ENCODE measurements around the gene DENND2D. TPM values are rescaled to one million over a fixed set of nuclear protein-coding genes. Genes with fewer than 3 reads are reported as not detected.

Gene DENND2D
- polyA plus RNA-seq (ENCODE audit: insufficient read length in 12 of 12), result 10 to 100 TPM in 2 of 12 donors, 1 to 10 TPM in 5, under 1 TPM in 4, not detected in 1; 0.67 to 15.1 (median 1.5) TPM
- long read RNA-seq, donor 1, transcript DENND2D-202 (12 exons, 1,894 nt), result major isoform, 10 of 14 reads
- long read RNA-seq, donor 1, partial matches to known transcripts, result 0 of 14 reads
- long read RNA-seq, donor 1, other reads (novel, unspliced or antisense), result 0 of 14 reads
- long read RNA-seq, donor 2, result 0 reads
- long read RNA-seq, donor 3, result 0 reads
- long read RNA-seq, donor 4, result 0 reads
- long read RNA-seq, donor 5, result 0 reads
- long read RNA-seq, donor 6, result 0 reads
- long read RNA-seq, donor 7, result 0 reads
- long read RNA-seq, donor 8, result 0 reads
- long read RNA-seq, donor 9, result 0 reads
- long read RNA-seq, donor 10, partial matches to known transcripts, result 0 of 1 reads
- long read RNA-seq, donor 10, other reads (novel, unspliced or antisense), result 0 of 1 reads
- long read RNA-seq, donor 11, partial matches to known transcripts, result 0 of 1 reads
- long read RNA-seq, donor 11, other reads (novel, unspliced or antisense), result 0 of 1 reads

GRCh38 chr1:111199881-111200801 is at the start of gene DENND2D:
Gene DENND2D (minus strand): TSS chr1:111200646. CDS start chr1:111200459, 187 bp downstream.
- no peak for DNase-seq

- DNase-seq, result no peak
These were observed 49.5 kb upstream of the DENND2D start for GRCh38 chr1:111249960-111250359.

- DNase-seq, result no peak
These were observed 46.8 kb upstream of the DENND2D start for GRCh38 chr1:111247125-111247838.

- no peak for DNase-seq
These were observed 42.5 kb upstream of the DENND2D start for GRCh38 chr1:111242805-111243523.

- DNase-seq, result no peak
These were observed 41.4 kb upstream of the DENND2D start for GRCh38 chr1:111241797-111242196.

GRCh38 chr1:111238056-111238795 is 37.8 kb upstream of the DENND2D start:
- DNase-seq, result no peak

GRCh38 chr1:111236806-111237205 is 36.4 kb upstream of the DENND2D start:
- DNase-seq, result no peak

GRCh38 chr1:111236379-111236778 is 35.9 kb upstream of the DENND2D start:
- no peak for DNase-seq

GRCh38 chr1:111234866-111235265 is 34.4 kb upstream of the DENND2D start:
- no peak for DNase-seq

GRCh38 chr1:111234258-111234657 is 33.8 kb upstream of the DENND2D start:
- no peak for DNase-seq

- no peak for DNase-seq
These were observed 31.7 kb upstream of the DENND2D start for GRCh38 chr1:111232134-111232533.

- DNase-seq, result no peak
These were observed 28.3 kb upstream of the DENND2D start for GRCh38 chr1:111228748-111229126.

GRCh38 chr1:111227851-111228747 is 27.7 kb upstream of the DENND2D start:
- no peak for DNase-seq

GRCh38 chr1:111227434-111227833 is 27.0 kb upstream of the DENND2D start, which contains the start of gene CHI3L2:
Gene CHI3L2 (plus strand): TSS chr1:111227713. CDS start chr1:111227730, 17 bp downstream.
- no peak for DNase-seq

GRCh38 chr1:111225717-111226400 is 25.4 kb upstream of the DENND2D start:
- DNase-seq, result no peak

- no peak for DNase-seq
These were observed 24.6 kb upstream of the DENND2D start for GRCh38 chr1:111225091-111225490.

GRCh38 chr1:111223126-111223685 is 22.8 kb upstream of the DENND2D start:
- no peak for DNase-seq
